ENCODE measurements around the gene CMKLR1.
A peak's percentile ranks its signal among the peaks of the same experiment; 100 is the strongest.

Gene CMKLR1

GRCh38 chr12:108361606-108362005, 22.5 kb upstream of the CMKLR1 start:
- no peak for DNase-seq

- DNase-seq, result peak; percentile 89
These were observed 21.4 kb upstream of the CMKLR1 start for GRCh38 chr12:108360487-108360886.

GRCh38 chr12:108360057-108360456, 20.9 kb upstream of the CMKLR1 start:
- no peak for DNase-seq

- no peak for DNase-seq
These were observed 19.5 kb upstream of the CMKLR1 start for GRCh38 chr12:108358580-108358965.

- no peak for DNase-seq
These were observed 18.9 kb upstream of the CMKLR1 start for GRCh38 chr12:108357834-108358579.

- DNase-seq, result no peak
These were observed 18.0 kb upstream of the CMKLR1 start for GRCh38 chr12:108356835-108357806.

- DNase-seq, result no peak
These were observed 16.0 kb upstream of the CMKLR1 start for GRCh38 chr12:108355069-108355468.

- no peak for DNase-seq
These were observed 13.5 kb upstream of the CMKLR1 start for GRCh38 chr12:108352591-108352990.

GRCh38 chr12:108350511-108350910, 11.4 kb upstream of the CMKLR1 start:
- no peak for DNase-seq

- DNase-seq, result peak; percentile 71
These were observed 10.2 kb upstream of the CMKLR1 start for GRCh38 chr12:108349278-108349688.

- DNase-seq, result no peak
These were observed 9.7 kb upstream of the CMKLR1 start for GRCh38 chr12:108348842-108349241.

- DNase-seq, result no peak
These were observed 7.9 kb upstream of the CMKLR1 start for GRCh38 chr12:108346727-108347710.

- DNase-seq, result no peak
These were observed 6.9 kb upstream of the CMKLR1 start for GRCh38 chr12:108345716-108346633.

GRCh38 chr12:108342985-108343384, 3.9 kb upstream of the CMKLR1 start:
- DNase-seq, result no peak

- DNase-seq, result no peak
These were observed 3.0 kb upstream of the CMKLR1 start for GRCh38 chr12:108341854-108342847.

GRCh38 chr12:108341356-108341755, 2.2 kb upstream of the CMKLR1 start:
- DNase-seq, result no peak

- no peak for DNase-seq
These were observed 926 bp upstream of the CMKLR1 start for GRCh38 chr12:108340037-108340436.

GRCh38 chr12:108337235-108338223, 1.6 kb downstream of the CMKLR1 start:
- peak; percentile 38 for DNase-seq
